Measurements from ENCODE around the gene KCNIP2.

- TF ChIP-seq POLR2AphosphoS5 (IDR thresholded peaks at IDR 0.05) = no peak
- TF ChIP-seq, protein P1, sequence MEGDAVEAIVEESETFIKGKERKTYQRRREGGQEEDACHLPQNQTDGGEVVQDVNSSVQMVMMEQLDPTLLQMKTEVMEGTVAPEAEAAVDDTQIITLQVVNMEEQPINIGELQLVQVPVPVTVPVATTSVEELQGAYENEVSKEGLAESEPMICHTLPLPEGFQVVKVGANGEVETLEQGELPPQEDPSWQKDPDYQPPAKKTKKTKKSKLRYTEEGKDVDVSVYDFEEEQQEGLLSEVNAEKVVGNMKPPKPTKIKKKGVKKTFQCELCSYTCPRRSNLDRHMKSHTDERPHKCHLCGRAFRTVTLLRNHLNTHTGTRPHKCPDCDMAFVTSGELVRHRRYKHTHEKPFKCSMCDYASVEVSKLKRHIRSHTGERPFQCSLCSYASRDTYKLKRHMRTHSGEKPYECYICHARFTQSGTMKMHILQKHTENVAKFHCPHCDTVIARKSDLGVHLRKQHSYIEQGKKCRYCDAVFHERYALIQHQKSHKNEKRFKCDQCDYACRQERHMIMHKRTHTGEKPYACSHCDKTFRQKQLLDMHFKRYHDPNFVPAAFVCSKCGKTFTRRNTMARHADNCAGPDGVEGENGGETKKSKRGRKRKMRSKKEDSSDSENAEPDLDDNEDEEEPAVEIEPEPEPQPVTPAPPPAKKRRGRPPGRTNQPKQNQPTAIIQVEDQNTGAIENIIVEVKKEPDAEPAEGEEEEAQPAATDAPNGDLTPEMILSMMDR (IDR thresholded peaks at IDR 0.05) = no peak
- no peak for TF ChIP-seq POLR2A (IDR thresholded peaks at IDR 0.05)
Measured at GRCh38 chr10:101859530-101859929, 15.9 kb upstream of the KCNIP2 start.
